Esophagus (tissue), 2 donors: ENCODE data around the gene CYP1B1. TPM values are rescaled to one million over a fixed set of nuclear protein-coding genes. Genes with fewer than 3 reads are reported as not detected.
A peak's percentile ranks its signal among the peaks of the same experiment; 100 is the strongest.

Source experiments
- H3K27ac ChIP-seq, 2 donors: one replicate each; pipeline ENCODE4 v1.5.1; 2013; ENCODE audit warnings: low read depth in 2 of 2, mild to moderate bottlenecking in 2 of 2, inconsistent platforms in 1 of 2, low read length in 1 of 2, moderate library complexity in 1 of 2
- H3K27me3 ChIP-seq, 2 donors: one replicate each; pipeline ENCODE4 v1.6.1; 2013; ENCODE audit warnings: low read length in 2 of 2, control low read depth in 1 of 2, mild to moderate bottlenecking in 1 of 2; ENCODE audit not compliant: insufficient read depth in 2 of 2, control insufficient read depth in 1 of 2
- H3K36me3 ChIP-seq, 2 donors: one replicate each; pipeline ENCODE4 v1.6.1; 2013; ENCODE audit warnings: low read length in 1 of 2; ENCODE audit not compliant: control insufficient read depth in 2 of 2, insufficient read depth in 2 of 2
- H3K4me1 ChIP-seq, 2 donors: one replicate each; pipeline ENCODE4 v1.6.1; 2013; ENCODE audit warnings: low read length in 1 of 2; ENCODE audit not compliant: control insufficient read depth in 2 of 2, insufficient read depth in 2 of 2
- H3K4me3 ChIP-seq, 2 donors: one replicate each; pipeline ENCODE4 v1.5.1; 2013; ENCODE audit warnings: low read length in 2 of 2, mild to moderate bottlenecking in 2 of 2, low read depth in 1 of 2, moderate library complexity in 1 of 2
- H3K9me3 ChIP-seq, 2 donors: one replicate each; pipeline ENCODE4 v1.6.1; 2013; ENCODE audit warnings: mild to moderate bottlenecking in 2 of 2, low read depth in 1 of 2, low read length in 1 of 2, moderate library complexity in 1 of 2; ENCODE audit not compliant: control insufficient read depth in 2 of 2, insufficient read depth in 1 of 2
- WGBS, 2 donors: extraction: QIAGEN DNeasy Blood & Tissue Kit; methylation state at CpG; one replicate each; pipeline ENCODE4 v1.1.7; 2013; 5-methylcytosine and 5-hydroxymethylcytosine counted together
- polyA plus RNA-seq, 2 donors: library from polyadenylated mRNA; stranded (reverse); fragments of 200-250 nt; gene quantifications; one replicate each; pipeline ENCODE4 v1.2.3, GENCODE V29; 2013
- donor health status: healthy with polysubstance abuse.
- donor health status: Bipolar disorder and iron deficiency.

Gene CYP1B1
- polyA plus RNA-seq, 2 donors, result 1.5 to 8.4 TPM

- Histone ChIP-seq H3K4me3 (no peak overlapping the region), H3K9me3 (no peaks in the 10 kb centered on the region), H3K27me3 (peaks cover 0 to 4% of the 10 kb centered on the region in 2 donors), H3K36me3 (no peaks in the 10 kb centered on the region), H3K4me1 (peaks cover 0 to 3% of the 10 kb centered on the region in 2 donors), H3K27ac (no peak overlapping the region)
- WGBS, 2 donors, result 42 to 52% methylated on average over 5 of the region's 5 CpGs
These were observed 37.3 kb downstream of the CYP1B1 start for GRCh38 chr2:38038682-38039081.

GRCh38 chr2:38037757-38038621 is 38.0 kb downstream of the CYP1B1 start:
- peak overlapping the region in 1 of 2 donors; percentile 29 for H3K4me3 ChIP-seq
- H3K36me3 ChIP-seq, result no peaks in the 10 kb centered on the region
- H3K9me3 ChIP-seq, result no peaks in the 10 kb centered on the region
- peaks cover 0 to 4% of the 10 kb centered on the region in 2 donors for H3K27me3 ChIP-seq
- 17 to 18% methylated on average over 38 of the region's 38 CpGs for WGBS, 2 donors
- peaks cover 0 to 3% of the 10 kb centered on the region in 2 donors for H3K4me1 ChIP-seq
- peak overlapping the region; percentile 2 to 47 for H3K27ac ChIP-seq

- Histone ChIP-seq H3K27ac (no peak overlapping the region), H3K4me3 (no peak overlapping the region), H3K9me3 (no peaks in the 10 kb centered on the region), H3K36me3 (no peaks in the 10 kb centered on the region), H3K4me1 (peaks cover 0 to 3% of the 10 kb centered on the region in 2 donors), H3K27me3 (peaks cover 0 to 4% of the 10 kb centered on the region in 2 donors)
- WGBS, 2 donors, result 71 to 74% methylated on average over 4 of the region's 4 CpGs
These were observed 38.6 kb downstream of the CYP1B1 start for GRCh38 chr2:38037325-38037724.

GRCh38 chr2:38035968-38036367 is 40.0 kb downstream of the CYP1B1 start:
- 83 to 86% methylated on average over 7 of the region's 7 CpGs for WGBS, 2 donors
- H3K9me3 ChIP-seq, result no peaks in the 10 kb centered on the region
- H3K27me3 ChIP-seq, result peaks cover 0 to 4% of the 10 kb centered on the region in 2 donors

GRCh38 chr2:38033646-38034045 is 42.3 kb downstream of the CYP1B1 start:
- WGBS, 2 donors, result 42 to 47% methylated on average over 2 of the region's 2 CpGs
- Histone ChIP-seq H3K27me3 (peaks cover 0 to 4% of the 10 kb centered on the region in 2 donors), H3K36me3 (no peaks in the 10 kb centered on the region), H3K27ac (no peak overlapping the region), H3K9me3 (no peaks in the 10 kb centered on the region), H3K4me1 (peaks cover 0 to 1% of the 10 kb centered on the region in 2 donors), H3K4me3 (no peak overlapping the region)

More at GRCh38 chr2:38035968-38036367, 40.0 kb downstream of the CYP1B1 start:
- Histone ChIP-seq H3K27ac (no peak overlapping the region), H3K4me3 (no peak overlapping the region), H3K4me1 (peaks cover 0 to 3% of the 10 kb centered on the region in 2 donors), H3K36me3 (no peaks in the 10 kb centered on the region)

- Histone ChIP-seq H3K9me3 (no peaks in the 10 kb centered on the region), H3K27ac (no peak overlapping the region), H3K4me3 (no peak overlapping the region), H3K27me3 (peaks cover 0 to 4% of the 10 kb centered on the region in 2 donors), H3K4me1 (no peaks in the 10 kb centered on the region), H3K36me3 (no peaks in the 10 kb centered on the region)
- 93% methylated on average over 2 of the region's 2 CpGs for WGBS, 2 donors
These were observed 43.0 kb downstream of the CYP1B1 start for GRCh38 chr2:38032946-38033345.

- no peaks in the 10 kb centered on the region for H3K27me3 ChIP-seq
- H3K9me3 ChIP-seq, result no peaks in the 10 kb centered on the region
- no peak overlapping the region for H3K4me3 ChIP-seq
- H3K4me1 ChIP-seq, result no peaks in the 10 kb centered on the region
- H3K27ac ChIP-seq, result no peak overlapping the region
- WGBS, 2 donors, result 53 to 58% methylated on average over 1 of the region's 1 CpG
- no peaks in the 10 kb centered on the region for H3K36me3 ChIP-seq
These were observed 45.2 kb downstream of the CYP1B1 start for GRCh38 chr2:38030635-38031355.

- H3K9me3 ChIP-seq, result no peaks in the 10 kb centered on the region
- no peaks in the 10 kb centered on the region for H3K27me3 ChIP-seq
- H3K27ac ChIP-seq, result no peak overlapping the region
- 88 to 92% methylated on average over 5 of the region's 5 CpGs for WGBS, 2 donors
- H3K36me3 ChIP-seq, result no peaks in the 10 kb centered on the region
- no peak overlapping the region for H3K4me3 ChIP-seq
- no peaks in the 10 kb centered on the region for H3K4me1 ChIP-seq
These were observed 46.4 kb downstream of the CYP1B1 start for GRCh38 chr2:38029512-38029911.

GRCh38 chr2:38028829-38029228 is 47.1 kb downstream of the CYP1B1 start:
- Histone ChIP-seq H3K27ac (no peak overlapping the region), H3K9me3 (no peaks in the 10 kb centered on the region), H3K4me3 (no peak overlapping the region), H3K27me3 (no peaks in the 10 kb centered on the region), H3K36me3 (no peaks in the 10 kb centered on the region), H3K4me1 (no peaks in the 10 kb centered on the region)
- WGBS, 2 donors, result 91 to 92% methylated on average over 4 of the region's 4 CpGs
